IMR-90 (cell line): Measurements from ENCODE around the gene ENAH. TPM values are rescaled to one million over a fixed set of nuclear protein-coding genes. Genes with fewer than 3 reads are reported as not detected.
"Not testable (repeated sequence)": the region's sequence is repeated elsewhere in the genome, so short reads cannot be mapped to it uniquely, and the experiment has no call there.

Experiments
- ATAC-seq: fragments of 200-7000 bp; cut with Tn5 transposase; 2 replicates; pipeline ENCODE4 v1.9.1; 2020; ENCODE audit warnings: low read depth, mild to moderate bottlenecking, moderate library complexity
- BruUV-seq: library from RNA; stranded (reverse); fragments of 400-500 nt; replicated peaks from 2 replicates; lab custom pipeline; 2021; lab: Mats Ljungman, UMichigan
- CTCF ChIA-PET: fragments of 300-600 bp; formaldehyde crosslinking; extraction: SDS; loops from one replicate; lab custom pipeline; 2021; ENCODE audit warnings: antibody characterized with exemption; lab: Yijun Ruan, JAX
- POLR2A ChIA-PET: fragments of 300-600 bp; sonication (Branson Sonifier 250); formaldehyde crosslinking; loops from one replicate; lab custom pipeline; 2022; ENCODE audit warnings: antibody characterized with exemption; ENCODE audit not compliant: unreplicated experiment; lab: Charles Lee
- DNase-seq: peaks from one replicate; pipeline ENCODE4 v3.0.0; 2013
- H2AFZ ChIP-seq: replicated peaks from 2 replicates; pipeline ENCODE3; 2013; ENCODE audit warnings: low read length, mild to moderate bottlenecking; ENCODE audit not compliant: poor library complexity
- H2AK5ac ChIP-seq: 2 replicates; pipeline ENCODE4 v1.6.1; 2013; ENCODE audit warnings: low read depth, low read length, inconsistent platforms
- H2AK9ac ChIP-seq: replicated peaks from 2 replicates; pipeline ENCODE3; 2013; ENCODE audit warnings: mild to moderate bottlenecking, low read depth, low read length, moderate library complexity; ENCODE audit not compliant: poor library complexity
- H2BK120ac ChIP-seq: 2 replicates; pipeline ENCODE4 v1.6.1; 2013; ENCODE audit warnings: low read depth, low read length, inconsistent platforms
- H2BK15ac ChIP-seq: 3 replicates; pipeline ENCODE4 v1.6.1; 2013; ENCODE audit warnings: low read depth, low read length, inconsistent platforms
- H2BK20ac ChIP-seq: 2 replicates; pipeline ENCODE4 v1.6.1; 2013; ENCODE audit warnings: low read depth, mild to moderate bottlenecking, inconsistent platforms, low read length, moderate library complexity
- H2BK5ac ChIP-seq: 2 replicates; pipeline ENCODE4 v1.6.1; 2013; ENCODE audit warnings: mild to moderate bottlenecking, low read depth, low read length, inconsistent platforms; ENCODE audit not compliant: poor library complexity, severe bottlenecking
- H3K14ac ChIP-seq: replicated peaks from 2 replicates; pipeline ENCODE4 v1.6.1; 2013; ENCODE audit warnings: low read depth, low read length, inconsistent platforms
- H3K18ac ChIP-seq: 2 replicates; pipeline ENCODE4 v1.6.1; 2013; ENCODE audit warnings: low read depth, low read length, control low read depth
- H3K23ac ChIP-seq: 2 replicates; pipeline ENCODE4 v1.6.1; 2013; ENCODE audit warnings: low read depth, low read length, inconsistent platforms
- H3K27ac ChIP-seq: 2 replicates; pipeline ENCODE4 v1.5.1; 2013; ENCODE audit warnings: mild to moderate bottlenecking, control low read depth, low read length; ENCODE audit not compliant: insufficient read depth
- H3K27me3 ChIP-seq: 2 replicates; pipeline ENCODE4 v1.6.1; 2013; ENCODE audit warnings: low read length; ENCODE audit not compliant: control insufficient read depth, insufficient read depth
- H3K36me3 ChIP-seq: 2 replicates; pipeline ENCODE4 v1.6.1; 2013; ENCODE audit warnings: low read length, mixed read lengths; ENCODE audit not compliant: control insufficient read depth, insufficient read depth
- H3K4ac ChIP-seq: 2 replicates; pipeline ENCODE4 v1.6.1; 2013; ENCODE audit warnings: low read depth, low read length, inconsistent platforms
- H3K4me1 ChIP-seq: 2 replicates; pipeline ENCODE4 v1.6.1; 2013; ENCODE audit warnings: low read length, mixed read lengths; ENCODE audit not compliant: control insufficient read depth, insufficient read depth
- H3K4me2 ChIP-seq: 2 replicates; pipeline ENCODE4 v1.6.1; 2013; ENCODE audit warnings: low read depth, mild to moderate bottlenecking, control low read depth, low read length, moderate library complexity
- H3K4me3 ChIP-seq: 2 replicates; pipeline ENCODE4 v1.5.1; 2013; ENCODE audit warnings: low read depth, mild to moderate bottlenecking, control low read depth, low read length, moderate library complexity; ENCODE audit not compliant: insufficient read depth
- H3K56ac ChIP-seq: 2 replicates; pipeline ENCODE4 v1.6.1; 2013; ENCODE audit warnings: low read length, inconsistent platforms; ENCODE audit not compliant: insufficient read depth; ENCODE audit errors: extremely low read depth
- H3K79me1 ChIP-seq, 2 experiments: 2 replicates each; pipeline ENCODE4 v1.6.1; 2013; ENCODE audit warnings: low read length in 2 of 2, inconsistent platforms in 1 of 2, low read depth in 1 of 2
- H3K9ac ChIP-seq: 2 replicates; pipeline ENCODE4 v1.6.1; 2013; ENCODE audit warnings: low read depth, low read length, control low read depth
- H3K9me1 ChIP-seq: 2 replicates; pipeline ENCODE4 v1.6.1; 2013; ENCODE audit warnings: low read length, inconsistent platforms; ENCODE audit not compliant: insufficient read depth
- H3K9me3 ChIP-seq: 2 replicates; pipeline ENCODE4 v1.6.1; 2013; ENCODE audit warnings: low read length; ENCODE audit not compliant: control insufficient read depth, insufficient read depth
- H4K20me1 ChIP-seq: 2 replicates; pipeline ENCODE4 v1.6.1; 2013; ENCODE audit warnings: low read length, inconsistent platforms; ENCODE audit not compliant: insufficient read depth
- H4K5ac ChIP-seq: 2 replicates; pipeline ENCODE4 v1.6.1; 2013; ENCODE audit warnings: mild to moderate bottlenecking, low read depth, low read length, control low read depth
- H4K8ac ChIP-seq, 2 experiments: 2 replicates each; pipeline ENCODE4 v1.6.1; 2013; ENCODE audit warnings: low read depth in 2 of 2, low read length in 2 of 2, control low read depth in 1 of 2, inconsistent platforms in 1 of 2
- H4K91ac ChIP-seq: 2 replicates; pipeline ENCODE4 v1.6.1; 2013; ENCODE audit warnings: low read depth, low read length, inconsistent platforms; ENCODE audit not compliant: insufficient read depth
- BHLHE40 ChIP-seq: fragments of 150-350 bp; IDR thresholded peaks from 2 replicates; pipeline ENCODE4 v1.6.1; 2016; ENCODE audit warnings: mild to moderate bottlenecking, low read depth, low read length
- WGBS, 2 experiments: methylation state at CpG; one replicate each; pipeline versions ENCODE4 v1.1.5 to v1.1.7; 2013; ENCODE audit warnings: missing lambda C conversion rate in 2 of 2; ENCODE audit not compliant: insufficient read length in 1 of 2; ENCODE audit errors: extremely low coverage in 2 of 2; 5-methylcytosine and 5-hydroxymethylcytosine counted together
- dilution Hi-C: fragments of 300-500 bp; cut with HindIII; formaldehyde crosslinking; loops from one replicate; pipeline ENCODE4 v1.14.3; 2018; ENCODE audit warnings: low sequenced_read_pairs; ENCODE audit not compliant: unreplicated experiment
- in situ Hi-C: fragments of 300-500 bp; cut with MboI; formaldehyde crosslinking; loops from 3 replicates; pipeline ENCODE4 v1.14.3; 2019; ENCODE audit warnings: low sequenced_read_pairs, inconsistent platforms, mixed read lengths
- intact Hi-C: fragments of 100-400 bp; cut with micrococcal nuclease; formaldehyde crosslinking; loops from 2 replicates; pipeline ENCODE4 v1.10.0; 2022
- polyA plus RNA-seq, 3 experiments: library from polyadenylated mRNA; depleted of rRNA; stranded (reverse); fragments of >200 nt; gene quantifications; 2 replicates each; pipeline ENCODE4 v1.2.3, GENCODE V29; 2012; ENCODE audit warnings: low replicate concordance in 1 of 3
- total RNA-seq: library from RNA; depleted of rRNA; stranded (reverse); fragments of >200 nt; gene quantifications from 2 replicates; pipeline ENCODE4 v1.2.3, GENCODE V29; 2012

Gene ENAH
- total and polyA plus RNA-seq, 2 of the 4 experiments (the other 2 are of a cell fraction), result 61.3 to 86.9 TPM

DNA sequence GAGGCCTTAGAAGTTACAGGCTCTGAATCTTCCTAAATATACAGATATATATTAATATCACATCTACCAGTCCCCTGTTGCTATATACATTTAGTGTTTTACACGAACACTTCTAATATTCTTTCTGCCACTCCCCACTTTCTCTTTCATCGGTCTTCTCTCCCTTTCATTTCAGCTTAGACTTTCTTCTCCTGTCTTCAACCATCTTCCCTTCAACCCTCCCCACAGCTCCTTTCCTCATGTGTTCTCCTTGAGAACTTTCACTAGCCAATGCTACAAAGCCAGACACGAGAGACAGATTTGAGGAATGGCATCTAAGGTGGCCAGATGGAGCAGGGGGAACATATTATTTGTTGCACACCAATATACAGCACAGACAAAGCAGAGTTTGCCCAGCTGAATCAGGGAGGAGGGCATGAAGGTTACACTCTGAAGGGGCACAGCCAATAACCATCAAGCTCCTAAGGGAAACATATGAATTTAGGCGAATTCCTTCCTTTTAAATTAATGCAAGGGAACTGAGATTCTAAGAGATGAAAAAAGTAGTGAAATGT, 141.0 kb downstream of the ENAH start:
- no peaks in the 10 kb centered on the region for H3K9me3 ChIP-seq
- H3K18ac ChIP-seq, result no peak overlapping the region
- H4K5ac ChIP-seq, result no peak overlapping the region
- no peak for TF ChIP-seq BHLHE40
- intact Hi-C loops (no loop called here), dilution Hi-C loops (no loop called here), in situ Hi-C loops (no loop called here)
- H3K36me3 ChIP-seq, result peaks cover 14% of the 10 kb centered on the region
- H2AK9ac ChIP-seq, result no peak overlapping the region
- H3K14ac ChIP-seq, result no peak overlapping the region
- H2BK120ac ChIP-seq, result no peak overlapping the region
- peaks cover 6% of the 10 kb centered on the region for H4K20me1 ChIP-seq
- ChIA-PET POLR2A (no interaction called here), CTCF (no interaction called here)
- H4K8ac ChIP-seq, result no peak overlapping the region
- no peak overlapping the region for H3K23ac ChIP-seq
- H4K91ac ChIP-seq, result no peak overlapping the region
- 100% methylated on average over 1 of the region's 4 CpGs; no CpG with 5 or more reads in 1 of the 2 experiments for WGBS, 2 experiments
- H2BK5ac ChIP-seq, result no peak overlapping the region
- no peak overlapping the region for H3K27ac ChIP-seq
- no TSS peak for BruUV-seq
- H2AK5ac ChIP-seq, result no peak overlapping the region
- H3K27me3 ChIP-seq, result no peaks in the 10 kb centered on the region
- no peak overlapping the region for H3K9ac ChIP-seq
- H3K4me1 ChIP-seq, result peaks cover 10% of the 10 kb centered on the region
- no peak overlapping the region for H2BK15ac ChIP-seq
- no peak overlapping the region for H3K4me2 ChIP-seq
- H2AFZ ChIP-seq, result no peak overlapping the region
- no peak overlapping the region for H3K4ac ChIP-seq
- no peak overlapping the region for H2BK20ac ChIP-seq
- ATAC-seq, result no peak
- DNase-seq, result no peak
- no peak overlapping the region for H3K56ac ChIP-seq
- peaks cover 0 to 22% of the 10 kb centered on the region in 2 experiments; a peak in 2 of 4 replicates for H3K79me1 ChIP-seq
- peaks cover 14% of the 10 kb centered on the region for H3K9me1 ChIP-seq
- H3K4me3 ChIP-seq, result no peak overlapping the region

DNA sequence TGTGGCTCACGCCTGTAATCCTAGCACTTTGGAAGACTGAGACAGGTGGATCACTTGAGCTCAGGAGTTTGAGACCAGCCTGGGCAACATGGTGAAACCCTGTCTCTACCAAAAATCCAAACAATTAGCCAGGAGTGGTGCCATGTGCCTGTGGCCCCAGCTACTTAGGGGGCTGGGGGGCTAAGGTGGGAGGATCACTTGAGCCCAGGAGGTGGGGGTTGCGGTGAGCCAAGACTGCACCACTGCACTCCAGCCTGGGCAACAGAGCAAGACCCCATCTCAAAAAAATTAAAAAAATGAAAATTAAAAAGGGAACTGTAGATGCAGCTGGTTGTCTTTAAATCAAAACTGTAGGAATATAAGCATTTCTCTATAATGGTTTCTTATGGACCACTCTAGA, 142.2 kb downstream of the ENAH start:
- dilution Hi-C loops, H3K56ac ChIP-seq, H2BK120ac ChIP-seq, H3K9me3 ChIP-seq, H3K14ac ChIP-seq, H2BK15ac ChIP-seq, H4K91ac ChIP-seq, H3K27me3 ChIP-seq, H2BK20ac ChIP-seq, H2AK9ac ChIP-seq, H3K4me3 ChIP-seq, POLR2A ChIA-PET, H4K5ac ChIP-seq, H3K9ac ChIP-seq, H4K8ac ChIP-seq, H3K27ac ChIP-seq, H2BK5ac ChIP-seq, DNase-seq, H3K4me2 ChIP-seq, H2AK5ac ChIP-seq, H4K20me1 ChIP-seq, intact Hi-C loops, ATAC-seq, in situ Hi-C loops, H3K23ac ChIP-seq, H3K4ac ChIP-seq, H2AFZ ChIP-seq, H3K18ac ChIP-seq, BruUV-seq: not testable (repeated sequence)
- WGBS, 2 experiments, result no CpG with 5 or more reads among the region's 2 CpGs
- CTCF ChIA-PET, result interaction anchor here (0.6 kb wide), 1 partner anchor 19 kb away, joined by 6 read pairs; no protein-coding TSS in a partner anchor
- peaks cover 13% of the 10 kb centered on the region for H3K36me3 ChIP-seq
- H3K79me1 ChIP-seq, result peaks cover 5 to 20% of the 10 kb centered on the region in 2 experiments
- H3K9me1 ChIP-seq, result peaks cover 14% of the 10 kb centered on the region
- H3K4me1 ChIP-seq, result peaks cover 10% of the 10 kb centered on the region
